GM10248 (cell line): ENCODE measurements around the gene RABL6.

ENCODE experiments used
- CTCF ChIA-PET: fragments of 300-600 bp; sonication (Branson Sonifier 250); formaldehyde crosslinking; extraction: SDS; loops from one replicate; lab custom pipeline; 2021; ENCODE audit warnings: antibody characterized with exemption; lab: Yijun Ruan, JAX
- POLR2A ChIA-PET: fragments of 350-650 bp; sonication (Branson Sonifier 250); formaldehyde crosslinking; extraction: SDS; loops from one replicate; lab custom pipeline; 2020; ENCODE audit warnings: antibody characterized with exemption; lab: Yijun Ruan, JAX
- DNase-seq: peaks from one replicate; pipeline ENCODE4 v3.0.0; 2012; ENCODE audit errors: extremely low spot score
- CTCF ChIP-seq: IDR thresholded peaks from 2 replicates; pipeline ENCODE4 v1.5.1; 2012; ENCODE audit warnings: mild to moderate bottlenecking, low read depth; ENCODE audit errors: extremely low read depth, missing control alignments, control extremely low read depth

Gene RABL6

GRCh38 chr9:136808075-136808805, 492 bp downstream of the RABL6 start:
- POLR2A ChIA-PET, result no interaction called here
- CTCF ChIA-PET, result interaction anchor here (0.7 to 3.5 kb wide), 11 partner anchors 11 to 221 kb away, joined by 3 to 26 read pairs (median 4); partner anchors contain the start of genes AJM1 and FBXW5
- TF ChIP-seq CTCF, result peak; percentile 15
- no peak for DNase-seq

GRCh38 chr9:136808806-136809158, 1.0 kb downstream of the RABL6 start:
- DNase-seq, result no peak
- ChIA-PET POLR2A (no interaction called here), CTCF (interaction anchor here (0.9 to 3.5 kb wide), 6 partner anchors 10 to 220 kb away, joined by 3 to 26 read pairs (median 3); partner anchors contain the start of gene AJM1)
- no peak for TF ChIP-seq CTCF

DNA sequence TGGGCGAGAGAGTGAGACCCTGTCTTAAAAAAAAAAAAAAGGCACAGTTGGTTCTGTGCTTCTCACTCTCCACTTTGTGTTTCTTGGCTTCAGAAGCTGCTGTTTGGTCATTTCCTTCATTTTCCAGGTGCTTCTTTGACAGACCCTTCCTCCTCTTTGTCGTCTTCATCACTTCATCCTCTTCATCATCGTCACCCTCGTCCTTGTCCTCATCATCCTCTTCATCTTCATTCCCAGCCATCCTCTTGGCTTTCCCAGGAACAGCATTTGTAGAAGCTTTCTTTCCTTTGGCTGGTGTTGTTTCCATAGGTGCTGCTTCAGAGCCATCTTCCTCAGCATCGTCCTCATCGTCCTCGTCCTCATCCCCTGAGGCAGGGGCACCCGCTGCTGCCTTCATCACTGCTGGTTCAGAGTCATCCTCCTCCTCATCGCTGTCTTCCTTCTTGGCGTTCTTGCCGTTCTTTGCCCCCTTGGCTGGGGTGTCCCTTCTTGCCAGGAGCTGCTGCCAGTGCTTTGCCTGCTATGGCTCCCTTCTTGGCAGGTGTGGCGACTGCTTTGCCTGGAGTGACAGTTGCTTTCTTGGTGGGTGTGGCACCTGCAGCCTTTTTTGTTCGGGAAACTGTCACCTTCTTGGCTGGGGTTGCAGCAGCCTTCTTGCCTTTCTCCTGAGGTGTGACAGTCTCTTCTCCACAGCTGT, 7.1 kb downstream of the RABL6 start:
- no peak for DNase-seq
- POLR2A ChIA-PET, result no interaction called here
- CTCF ChIA-PET, result interaction anchor here (0.7 to 10.6 kb wide), 5 partner anchors 9 to 55 kb away, joined by 3 to 77 read pairs (median 3); partner anchors contain the start of gene AJM1
- no peak for TF ChIP-seq CTCF

- no peak for TF ChIP-seq CTCF
- ChIA-PET CTCF (interaction anchor here (0.7 to 10.6 kb wide), 6 partner anchors 9 to 220 kb away, joined by 3 to 77 read pairs (median 3); partner anchors contain the start of gene AJM1), POLR2A (no interaction called here)
- DNase-seq, result no peak
These were observed 7.7 kb downstream of the RABL6 start for GRCh38 chr9:136815422-136815782.

- TF ChIP-seq CTCF, result no peak
- ChIA-PET CTCF (interaction anchor here (1.6 to 10.6 kb wide), 4 partner anchors 13 to 208 kb away, joined by 4 to 77 read pairs (median 17); partner anchors contain the start of gene AJM1), POLR2A (no interaction called here)
These were observed 13.4 kb downstream of the RABL6 start for GRCh38 chr9:136820971-136821825.

DNA sequence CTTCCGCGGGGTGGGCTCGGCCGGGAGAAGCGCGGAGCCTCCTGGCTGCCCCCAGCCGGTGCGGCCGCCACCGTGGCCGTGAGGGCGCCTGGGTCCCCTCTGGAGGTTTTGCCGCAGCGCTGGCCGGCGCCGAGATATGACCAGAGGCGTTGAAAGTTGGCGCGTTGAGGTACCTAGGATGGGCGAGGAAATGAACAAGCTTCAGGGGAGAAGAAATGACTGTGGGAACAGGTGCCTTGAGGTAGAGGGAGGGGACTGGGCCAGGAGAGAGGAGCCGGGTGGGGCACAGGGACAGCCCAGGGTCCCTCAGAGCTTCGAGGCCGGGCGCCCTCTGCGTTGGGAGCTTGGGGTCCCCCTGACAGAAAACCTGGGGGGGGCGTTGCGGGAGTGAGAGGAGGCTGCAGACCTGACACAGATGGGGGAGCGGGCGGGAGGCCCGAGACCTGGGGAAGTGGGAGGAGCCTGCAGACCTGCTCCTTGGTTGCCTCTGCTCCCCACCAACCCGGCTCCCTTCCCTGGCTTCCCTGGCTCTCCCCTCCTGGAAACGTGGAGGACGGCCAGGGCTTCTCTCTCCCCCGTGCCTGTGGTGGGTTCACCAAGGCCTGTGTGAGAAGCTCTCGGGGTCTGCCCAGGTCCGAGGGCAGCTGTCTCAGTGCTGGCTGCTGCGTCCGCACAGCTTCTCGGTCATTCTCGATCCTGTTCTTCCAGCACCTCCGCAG, 14.2 kb downstream of the RABL6 start:
- ChIA-PET CTCF (interaction anchor here (1.2 to 4.0 kb wide), 2 partner anchors 9 to 20 kb away, joined by 3 to 26 read pairs; partner anchors contain the start of gene AJM1), POLR2A (no interaction called here)
- no peak for TF ChIP-seq CTCF

More at GRCh38 chr9:136820971-136821825, 13.4 kb downstream of the RABL6 start:
- DNase-seq, result no peak

More for the DNA sequence above, 14.2 kb downstream of the RABL6 start:
- DNase-seq, result no peak
